Osteocyte (in vitro differentiated cells): Measurements from ENCODE around the gene MTA3. TPM values are rescaled to one million over a fixed set of nuclear protein-coding genes. Genes with fewer than 3 reads are reported as not detected.

ENCODE experiments used
- DNase-seq: peaks from one replicate; pipeline ENCODE4 v3.0.0; 2021; ENCODE audit warnings: mixed read lengths; ENCODE audit not compliant: unreplicated experiment; ENCODE audit errors: extremely low spot score
- H3K27ac Mint-ChIP-seq: one replicate; pipeline ENCODE4 v1.8.0; 2021; ENCODE audit warnings: mild to moderate bottlenecking, mixed read lengths; ENCODE audit not compliant: unreplicated experiment
- H3K27me3 Mint-ChIP-seq: one replicate; pipeline ENCODE4 v1.8.0; 2021; ENCODE audit warnings: mixed read lengths; ENCODE audit not compliant: unreplicated experiment
- H3K36me3 Mint-ChIP-seq: one replicate; pipeline ENCODE4 v1.8.0; 2021; ENCODE audit warnings: mixed read lengths; ENCODE audit not compliant: unreplicated experiment
- H3K4me1 Mint-ChIP-seq: one replicate; pipeline ENCODE4 v1.8.0; 2021; ENCODE audit warnings: mixed read lengths; ENCODE audit not compliant: unreplicated experiment
- H3K4me3 Mint-ChIP-seq: one replicate; pipeline ENCODE4 v1.8.0; 2021; ENCODE audit warnings: mild to moderate bottlenecking, moderate library complexity, mixed read lengths; ENCODE audit not compliant: unreplicated experiment
- H3K9me3 Mint-ChIP-seq: one replicate; pipeline ENCODE4 v1.8.0; 2021; ENCODE audit warnings: mixed read lengths; ENCODE audit not compliant: unreplicated experiment
- total RNA-seq: library from RNA; stranded (reverse); gene quantifications from 2 replicates; pipeline ENCODE4 v1.2.1, GENCODE V29; 2021
- TF ChIP-seq, protein P1 (sequence below): fragments of 200-600 bp; sonication (generic); IDR thresholded peaks from 2 replicates; pipeline ENCODE4 v1.5.0; 2021; ENCODE audit warnings: antibody characterized with exemption, mild to moderate bottlenecking, moderate library complexity

The MTA3 gene
- total RNA-seq, 1 donor from 2014 or later, result 49.2 TPM

DNA sequence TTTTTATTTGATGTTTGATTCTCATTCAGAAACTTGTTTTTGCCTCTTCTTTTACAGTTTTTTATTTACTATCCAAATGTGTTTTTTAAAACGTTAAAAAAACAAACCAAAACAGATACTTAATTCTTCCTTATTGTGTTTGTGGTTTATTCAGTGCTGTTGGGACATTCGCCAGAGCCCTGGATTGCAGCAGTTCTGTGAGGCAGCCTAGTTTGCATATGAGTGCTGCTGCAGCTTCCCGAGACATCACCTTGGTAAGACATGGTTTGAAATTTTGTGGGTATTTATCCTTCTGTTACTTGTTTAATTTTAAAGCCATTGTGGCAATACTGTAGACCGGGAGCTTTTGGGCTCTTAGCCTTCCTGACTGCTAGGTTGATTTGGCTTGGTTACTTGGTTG, 91.2 kb downstream of the MTA3 start:
- H3K27ac Mint-ChIP-seq, result no peak overlapping the region
- no peak overlapping the region for H3K4me3 Mint-ChIP-seq
- no peaks in the 10 kb centered on the region for H3K9me3 Mint-ChIP-seq
- peaks cover 13% of the 10 kb centered on the region for H3K36me3 Mint-ChIP-seq
- H3K4me1 Mint-ChIP-seq, result peaks cover 2% of the 10 kb centered on the region
- TF ChIP-seq, protein P1, sequence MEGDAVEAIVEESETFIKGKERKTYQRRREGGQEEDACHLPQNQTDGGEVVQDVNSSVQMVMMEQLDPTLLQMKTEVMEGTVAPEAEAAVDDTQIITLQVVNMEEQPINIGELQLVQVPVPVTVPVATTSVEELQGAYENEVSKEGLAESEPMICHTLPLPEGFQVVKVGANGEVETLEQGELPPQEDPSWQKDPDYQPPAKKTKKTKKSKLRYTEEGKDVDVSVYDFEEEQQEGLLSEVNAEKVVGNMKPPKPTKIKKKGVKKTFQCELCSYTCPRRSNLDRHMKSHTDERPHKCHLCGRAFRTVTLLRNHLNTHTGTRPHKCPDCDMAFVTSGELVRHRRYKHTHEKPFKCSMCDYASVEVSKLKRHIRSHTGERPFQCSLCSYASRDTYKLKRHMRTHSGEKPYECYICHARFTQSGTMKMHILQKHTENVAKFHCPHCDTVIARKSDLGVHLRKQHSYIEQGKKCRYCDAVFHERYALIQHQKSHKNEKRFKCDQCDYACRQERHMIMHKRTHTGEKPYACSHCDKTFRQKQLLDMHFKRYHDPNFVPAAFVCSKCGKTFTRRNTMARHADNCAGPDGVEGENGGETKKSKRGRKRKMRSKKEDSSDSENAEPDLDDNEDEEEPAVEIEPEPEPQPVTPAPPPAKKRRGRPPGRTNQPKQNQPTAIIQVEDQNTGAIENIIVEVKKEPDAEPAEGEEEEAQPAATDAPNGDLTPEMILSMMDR, result no peak
- no peak for DNase-seq
- H3K27me3 Mint-ChIP-seq, result no peaks in the 10 kb centered on the region

DNA sequence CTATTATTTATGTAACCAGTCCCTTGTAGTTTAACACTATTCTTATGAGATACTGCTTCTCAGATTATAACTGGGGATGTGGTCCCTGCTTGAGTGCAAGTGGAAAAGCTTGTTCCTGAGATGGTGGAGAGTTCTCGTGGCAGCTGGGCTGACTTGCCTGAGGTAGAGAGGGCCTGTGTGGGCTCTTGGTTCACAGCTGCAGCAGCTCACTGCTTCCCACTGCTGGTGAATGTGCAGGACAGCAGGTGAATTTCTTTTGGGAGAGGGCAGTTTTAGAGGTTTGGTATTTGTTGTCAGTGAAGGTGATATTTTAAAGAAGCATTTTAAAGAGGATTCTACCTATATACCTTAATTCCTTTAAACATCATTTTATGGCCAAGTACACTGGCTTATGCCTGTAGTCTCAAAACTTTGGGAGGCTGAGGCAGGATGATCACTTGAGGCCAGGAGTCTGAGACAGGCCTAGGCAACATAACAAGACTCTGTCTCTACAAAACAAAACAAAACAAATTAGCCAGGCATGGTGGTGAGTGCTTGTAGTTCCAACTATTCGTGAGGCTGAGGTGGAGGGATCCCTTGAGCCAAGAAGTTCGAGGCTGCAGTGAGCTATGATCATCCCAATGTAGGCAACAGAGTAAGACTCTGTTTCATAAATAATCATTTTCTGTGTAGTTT, 94.8 kb downstream of the MTA3 start:
- Mint-ChIP-seq H3K4me3 (no peak overlapping the region), H3K36me3 (peaks cover 12% of the 10 kb centered on the region)

DNA sequence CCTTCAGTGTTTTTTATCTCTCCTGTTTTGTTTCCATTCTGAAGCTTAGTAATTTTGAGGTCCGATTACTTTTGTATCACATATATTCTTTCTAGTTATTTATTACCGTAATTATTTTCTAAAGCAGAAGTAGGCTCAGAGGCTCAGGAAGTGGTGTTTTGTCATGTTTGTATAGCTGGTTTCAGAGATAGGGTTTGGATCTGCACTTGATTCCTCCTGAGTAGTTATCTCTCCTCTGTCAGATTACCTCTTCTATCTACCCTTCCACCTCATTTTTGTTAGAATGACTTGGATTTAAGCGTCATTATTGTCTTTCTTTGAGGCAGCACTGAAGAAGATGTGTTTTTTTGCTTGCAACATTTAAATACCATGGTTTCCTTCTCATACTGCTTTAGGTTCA, 95.4 kb downstream of the MTA3 start:
- peaks cover 12% of the 10 kb centered on the region for H3K36me3 Mint-ChIP-seq
- no peak for DNase-seq
- peaks cover 2% of the 10 kb centered on the region for H3K4me1 Mint-ChIP-seq
- H3K9me3 Mint-ChIP-seq, result no peaks in the 10 kb centered on the region
- TF ChIP-seq, protein P1, result no peak
- no peak overlapping the region for H3K27ac Mint-ChIP-seq
- no peaks in the 10 kb centered on the region for H3K27me3 Mint-ChIP-seq
- H3K4me3 Mint-ChIP-seq, result no peak overlapping the region

More for the DNA sequence above, 94.8 kb downstream of the MTA3 start:
- no peaks in the 10 kb centered on the region for H3K9me3 Mint-ChIP-seq
- peak; percentile 87 for DNase-seq
- H3K27me3 Mint-ChIP-seq, result no peaks in the 10 kb centered on the region
- no peak overlapping the region for H3K27ac Mint-ChIP-seq
- TF ChIP-seq, protein P1, result peak; percentile 95
- H3K4me1 Mint-ChIP-seq, result peaks cover 2% of the 10 kb centered on the region

GRCh38 chr2:42673989-42674579, 105.7 kb downstream of the MTA3 start:
- H3K27me3 Mint-ChIP-seq, result no peaks in the 10 kb centered on the region
- DNase-seq, result no peak
- no peak overlapping the region for H3K27ac Mint-ChIP-seq
- no peaks in the 10 kb centered on the region for H3K9me3 Mint-ChIP-seq
- TF ChIP-seq, protein P1, result no peak
- H3K4me1 Mint-ChIP-seq, result no peaks in the 10 kb centered on the region
- H3K4me3 Mint-ChIP-seq, result no peak overlapping the region
- H3K36me3 Mint-ChIP-seq, result peaks cover 13% of the 10 kb centered on the region

DNA sequence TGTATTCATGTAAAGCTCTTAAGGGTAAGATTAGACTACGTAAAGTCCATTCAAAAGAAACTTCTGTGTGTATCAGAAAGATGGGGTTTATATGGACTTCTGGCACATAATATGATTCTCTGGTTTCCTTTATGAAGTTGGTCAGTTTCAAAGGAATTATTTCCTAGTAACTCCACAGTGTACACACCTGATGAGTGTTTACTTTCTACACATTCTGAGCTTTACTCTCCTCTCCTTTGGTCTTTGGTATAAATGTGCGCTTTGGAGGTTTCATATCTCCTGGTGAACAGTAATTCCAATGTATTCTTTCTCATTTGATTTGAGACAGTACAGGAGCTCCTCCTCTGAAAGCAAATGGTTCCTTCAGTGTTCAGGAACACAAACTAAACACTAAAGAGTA, 107.4 kb downstream of the MTA3 start:
- Mint-ChIP-seq H3K9me3 (no peaks in the 10 kb centered on the region), H3K4me1 (peaks cover 1% of the 10 kb centered on the region), H3K4me3 (no peak overlapping the region), H3K27me3 (no peaks in the 10 kb centered on the region), H3K27ac (no peak overlapping the region), H3K36me3 (peaks cover 15% of the 10 kb centered on the region)
- DNase-seq, result no peak
- TF ChIP-seq, protein P1, result no peak
